ENCODE measurements around the gene SH3BP4. TPM values are rescaled to one million over a fixed set of nuclear protein-coding genes. Genes with fewer than 3 reads are reported as not detected.
"Not testable (repeated sequence)": the region's sequence is repeated elsewhere in the genome, so short reads cannot be mapped to it uniquely, and the experiment has no call there.

The SH3BP4 gene
- total RNA-seq, 1 experiment from 2014 or later = 53.3 TPM

GRCh38 chr2:235054475-235054874 is 102.7 kb downstream of the SH3BP4 start:
- DNase-seq (ENCODE audit: low read depth) = no peak

DNA sequence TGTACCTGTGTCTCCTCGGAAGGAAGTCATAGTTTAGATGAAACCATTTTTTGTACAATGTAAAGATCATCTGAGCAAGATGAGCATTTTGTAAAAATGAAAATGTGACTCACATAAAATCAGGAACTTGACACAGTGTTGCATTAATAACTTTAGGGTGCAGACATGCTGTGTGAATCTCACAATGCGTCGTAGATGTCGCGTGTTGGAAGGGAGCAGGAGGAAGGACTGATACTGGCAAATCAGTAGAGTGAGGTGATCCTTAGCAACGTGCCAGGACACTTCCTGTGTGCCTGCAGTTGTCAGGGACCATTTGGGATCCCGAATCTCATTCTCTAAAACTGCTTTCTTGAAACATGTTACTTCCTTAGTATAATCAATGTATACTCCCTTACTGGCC is 103.1 kb downstream of the SH3BP4 start:
- DNase-seq (ENCODE audit: low read depth) = no peak

- peak; percentile 28 for DNase-seq (ENCODE audit: low read depth)
Observed at GRCh38 chr2:235055891-235056516, 104.2 kb downstream of the SH3BP4 start.

GRCh38 chr2:235056768-235057167 is 105.0 kb downstream of the SH3BP4 start:
- DNase-seq (ENCODE audit: low read depth) = no peak

- DNase-seq (ENCODE audit: low read depth) = not testable (repeated sequence)
Observed at GRCh38 chr2:235057616-235058015, 105.8 kb downstream of the SH3BP4 start.

DNA sequence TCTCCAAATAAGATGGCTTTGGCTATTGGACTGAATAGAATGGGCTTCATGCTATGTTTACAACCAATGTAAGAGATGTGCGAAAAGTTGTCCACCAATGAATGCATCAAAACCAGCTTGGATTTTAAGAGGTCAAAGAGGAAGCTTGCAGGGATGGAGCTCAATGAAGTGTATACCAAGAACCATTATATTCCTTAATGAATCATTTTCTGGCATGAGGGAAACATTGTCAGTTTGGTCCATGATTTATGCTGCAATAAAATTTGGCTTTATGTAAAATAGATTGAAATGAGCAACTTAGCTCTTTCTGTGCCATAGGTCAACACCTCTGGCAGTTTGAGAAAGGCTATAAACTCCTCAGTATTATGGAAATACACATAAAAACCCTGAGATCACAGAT is 107.3 kb downstream of the SH3BP4 start:
- DNase-seq (ENCODE audit: low read depth) = no peak

GRCh38 chr2:235061656-235062055 is 109.8 kb downstream of the SH3BP4 start:
- DNase-seq (ENCODE audit: low read depth) = no peak

DNA sequence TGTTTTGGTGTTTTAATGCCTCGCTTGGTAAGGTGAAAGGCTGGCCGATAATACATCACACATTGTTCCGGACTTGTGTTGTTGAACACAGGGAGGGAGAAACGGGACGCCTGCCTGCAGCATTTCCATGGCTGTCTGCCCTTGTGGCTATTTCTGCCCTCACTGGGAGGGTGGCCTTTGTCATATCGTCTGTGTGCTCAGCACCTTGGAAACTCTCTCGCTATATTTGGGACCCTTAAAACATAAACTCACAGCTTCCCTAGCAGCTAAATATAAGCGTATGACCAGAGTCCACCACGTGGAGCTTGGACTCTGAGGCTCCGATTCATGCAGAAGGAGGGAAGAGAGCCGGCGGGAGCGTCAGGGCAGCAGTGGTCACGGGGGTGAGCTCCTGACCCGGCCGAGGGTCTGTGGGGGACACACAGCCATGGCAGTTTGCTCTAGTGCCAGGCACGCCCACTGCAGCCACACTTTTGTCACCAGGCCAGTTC is 111.7 kb downstream of the SH3BP4 start:
- no peak for DNase-seq (ENCODE audit: low read depth)

DNA sequence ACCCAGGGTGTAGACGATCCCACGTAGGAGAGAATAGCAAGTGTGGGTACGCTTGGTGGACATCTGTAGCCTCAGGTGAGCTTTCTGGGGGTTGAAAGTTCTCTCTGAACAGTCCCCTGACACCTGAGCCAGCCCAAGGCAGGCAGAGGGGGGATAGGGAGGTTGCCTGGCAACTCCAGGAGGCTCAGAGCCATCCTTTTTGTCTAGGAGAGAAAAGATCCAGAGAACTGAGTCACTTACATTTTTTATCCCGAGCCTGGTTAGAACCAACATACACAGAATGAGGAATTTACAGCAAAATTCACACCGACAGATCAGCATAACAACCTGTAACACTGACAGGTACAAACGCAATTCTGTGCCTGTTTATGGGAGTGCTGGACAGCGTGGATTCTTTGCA is 113.2 kb downstream of the SH3BP4 start:
- no peak for DNase-seq (ENCODE audit: low read depth)

GRCh38 chr2:235066490-235066889 is 114.7 kb downstream of the SH3BP4 start:
- no peak for DNase-seq (ENCODE audit: low read depth)

GRCh38 chr2:235066895-235067294 is 115.1 kb downstream of the SH3BP4 start:
- DNase-seq (ENCODE audit: low read depth) = no peak

GRCh38 chr2:235068701-235069100 is 116.9 kb downstream of the SH3BP4 start:
- DNase-seq (ENCODE audit: low read depth) = no peak

DNA sequence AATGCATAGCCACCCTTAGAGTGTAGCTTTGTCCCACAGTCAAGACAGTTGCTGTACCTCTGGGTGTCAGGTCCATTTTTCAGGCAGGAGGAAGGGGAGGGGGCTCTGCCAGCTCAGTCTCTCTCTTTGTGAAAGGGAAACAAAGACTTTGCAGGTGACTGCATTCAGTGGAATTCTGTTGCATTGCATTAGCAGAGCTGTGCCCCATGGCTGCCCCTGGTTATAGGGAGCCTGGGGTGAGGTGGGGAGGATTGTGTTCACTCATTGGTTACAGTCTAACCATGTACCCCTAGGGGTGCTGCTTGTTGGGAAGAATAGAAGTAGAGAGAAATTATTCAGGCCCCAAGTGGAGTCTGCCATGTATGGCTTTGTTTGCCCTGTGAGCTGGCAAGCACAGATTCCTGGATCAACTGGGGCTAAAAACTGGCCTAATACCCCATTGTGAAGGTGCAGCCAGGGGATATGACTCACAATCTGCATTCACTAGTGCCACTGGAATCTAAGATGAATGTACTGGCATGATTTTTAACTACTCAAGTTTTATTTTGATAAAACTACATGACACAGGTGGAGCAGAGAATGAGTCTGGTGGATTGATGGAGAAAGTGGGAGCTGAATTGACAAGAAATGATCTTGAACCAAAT is 118.4 kb downstream of the SH3BP4 start:
- no peak for DNase-seq (ENCODE audit: low read depth)

- DNase-seq (ENCODE audit: low read depth) = no peak
Observed at GRCh38 chr2:235073868-235074413, 122.1 kb downstream of the SH3BP4 start.

DNA sequence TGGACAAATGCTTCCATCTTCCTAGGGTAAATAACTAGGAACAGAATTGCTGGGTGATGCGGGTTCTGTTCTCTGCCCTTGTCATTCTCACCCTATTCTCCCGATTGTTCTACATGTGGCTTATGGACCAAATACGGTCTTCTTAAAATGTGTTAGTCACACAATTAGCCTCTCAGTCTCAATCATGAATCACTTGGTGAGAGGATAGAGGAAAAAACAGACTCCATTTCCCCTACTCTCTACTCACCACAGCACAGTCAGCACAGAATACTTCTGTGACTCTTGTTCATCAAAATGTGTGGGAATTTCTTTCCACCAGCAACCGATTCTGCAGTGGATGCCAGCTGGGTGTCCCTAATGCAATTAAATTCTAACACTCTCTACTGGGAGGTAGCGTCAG is 125.2 kb downstream of the SH3BP4 start:
- DNase-seq (ENCODE audit: low read depth) = no peak

DNA sequence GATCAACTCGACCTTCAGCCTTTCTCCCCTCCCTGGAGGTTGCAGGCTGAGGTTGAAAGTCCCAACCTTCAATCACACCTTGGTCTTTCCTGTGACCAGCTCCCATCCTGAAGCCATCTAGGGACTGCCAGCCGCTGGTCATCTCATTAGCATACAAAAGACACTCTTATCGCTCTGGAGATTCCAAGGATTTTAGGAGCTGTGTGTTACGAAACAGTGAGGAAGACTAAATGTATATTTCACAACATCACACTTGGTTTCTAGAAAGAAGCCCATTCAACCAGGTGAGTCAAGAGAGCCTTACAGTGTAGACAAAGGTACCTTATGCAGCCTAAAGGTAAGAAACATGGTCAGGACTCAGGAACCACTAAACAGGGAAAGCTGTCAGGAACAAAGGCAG is 126.4 kb downstream of the SH3BP4 start:
- no peak for DNase-seq (ENCODE audit: low read depth)

- DNase-seq (ENCODE audit: low read depth) = no peak
Observed at GRCh38 chr2:235078914-235079472, 127.2 kb downstream of the SH3BP4 start.

- DNase-seq (ENCODE audit: low read depth) = no peak
Observed at GRCh38 chr2:235080101-235080500, 128.3 kb downstream of the SH3BP4 start.

GRCh38 chr2:235082578-235083338 is 130.9 kb downstream of the SH3BP4 start:
- DNase-seq (ENCODE audit: low read depth) = no peak

GRCh38 chr2:235083822-235084221 is 132.0 kb downstream of the SH3BP4 start:
- no peak for DNase-seq (ENCODE audit: low read depth)

DNA sequence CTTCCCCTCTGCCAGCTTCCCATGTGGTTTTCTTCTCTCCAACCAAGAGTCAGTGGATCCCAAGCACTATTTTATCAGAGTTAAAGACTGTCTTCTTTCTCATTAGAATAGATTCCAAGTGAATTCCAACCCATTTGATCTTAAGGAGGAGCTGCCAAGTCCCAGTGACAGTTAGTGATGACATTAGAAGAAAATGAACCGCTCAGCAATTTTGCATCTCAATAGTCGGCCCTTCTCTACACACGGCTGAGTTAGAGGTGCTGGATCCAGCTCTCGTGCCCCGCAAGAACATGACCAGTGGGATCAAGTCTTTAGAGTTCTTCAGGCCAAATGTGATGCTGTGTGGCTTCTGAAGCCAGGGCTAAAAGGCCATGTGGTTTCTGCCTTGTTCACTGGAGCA is 132.6 kb downstream of the SH3BP4 start:
- DNase-seq (ENCODE audit: low read depth) = no peak

- DNase-seq (ENCODE audit: low read depth) = no peak
Observed at GRCh38 chr2:235085476-235085875, 133.7 kb downstream of the SH3BP4 start.

Data from LHCN-M2 (cell line).